ACC112 (cell line): ENCODE measurements around the gene KRT82.

ENCODE experiments used
- H2AFZ ChIP-seq: fragments of 200-600 bp; sonication (generic); one replicate; pipeline ENCODE4 v1.6.0; 2017; ENCODE audit warnings: antibody characterized with exemption, low read length; ENCODE audit not compliant: unreplicated experiment
- H3K27ac ChIP-seq: fragments of 200-600 bp; sonication (generic); 2 replicates; pipeline ENCODE4 v1.5.1; 2014; ENCODE audit warnings: low read depth, mild to moderate bottlenecking, antibody characterized with exemption, low read length, moderate library complexity
- H3K27me3 ChIP-seq: fragments of 200-600 bp; sonication (generic); 2 replicates; pipeline ENCODE4 v1.6.1; 2014; ENCODE audit warnings: mild to moderate bottlenecking, antibody characterized with exemption, low read length, moderate library complexity, mixed read lengths; ENCODE audit not compliant: insufficient read depth
- H3K36me3 ChIP-seq: fragments of 200-600 bp; sonication (generic); 2 replicates; pipeline ENCODE4 v1.6.1; 2016; ENCODE audit warnings: mild to moderate bottlenecking, antibody characterized with exemption, low read length, moderate library complexity, mixed read lengths; ENCODE audit not compliant: insufficient read depth
- H3K4me1 ChIP-seq: fragments of 200-600 bp; sonication (generic); one replicate; pipeline ENCODE4 v1.6.1; 2016; ENCODE audit warnings: low read length, mixed read lengths; ENCODE audit not compliant: insufficient read depth, unreplicated experiment, control insufficient read depth
- H3K4me3 ChIP-seq: fragments of 200-600 bp; sonication (generic); 2 replicates; pipeline ENCODE4 v1.5.1; 2014; ENCODE audit warnings: mild to moderate bottlenecking, low read depth, low read length
- H3K79me2 ChIP-seq: fragments of 200-600 bp; sonication (generic); one replicate; pipeline ENCODE4 v1.6.0; 2016; ENCODE audit warnings: low read length; ENCODE audit not compliant: control insufficient read depth, unreplicated experiment, insufficient read depth

The KRT82 gene

DNA sequence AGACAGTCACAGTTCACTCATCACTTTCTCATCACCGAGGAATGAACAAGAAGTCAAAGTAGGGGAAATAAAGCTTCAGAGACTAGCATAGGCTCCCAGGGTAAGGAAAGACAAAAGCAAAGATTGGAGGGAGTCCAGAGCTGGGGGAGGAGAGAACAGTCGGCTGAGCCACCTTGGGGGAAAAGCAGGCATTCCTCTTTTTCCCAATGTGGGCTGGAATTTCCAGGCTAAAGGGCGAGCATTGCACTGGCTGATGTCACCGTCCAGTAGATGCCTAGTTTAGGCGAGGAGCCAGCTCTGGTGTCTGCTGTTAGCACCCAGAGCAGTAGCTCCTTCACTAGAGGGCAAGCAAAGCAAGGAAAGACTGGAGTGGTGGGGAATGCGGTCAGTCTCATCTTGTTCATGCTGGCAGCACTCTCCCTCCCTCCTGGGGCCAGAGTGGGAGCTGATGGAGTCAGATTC, 36.5 kb upstream of the KRT82 start:
- Histone ChIP-seq H3K4me3 (no peak overlapping the region), H3K27me3 (no peaks in the 10 kb centered on the region), H3K4me1 (peaks cover 35% of the 10 kb centered on the region), H3K79me2 (no peaks in the 10 kb centered on the region), H3K36me3 (no peaks in the 10 kb centered on the region), H3K27ac (peak overlapping the region; percentile 89), H2AFZ (no peak overlapping the region)

DNA sequence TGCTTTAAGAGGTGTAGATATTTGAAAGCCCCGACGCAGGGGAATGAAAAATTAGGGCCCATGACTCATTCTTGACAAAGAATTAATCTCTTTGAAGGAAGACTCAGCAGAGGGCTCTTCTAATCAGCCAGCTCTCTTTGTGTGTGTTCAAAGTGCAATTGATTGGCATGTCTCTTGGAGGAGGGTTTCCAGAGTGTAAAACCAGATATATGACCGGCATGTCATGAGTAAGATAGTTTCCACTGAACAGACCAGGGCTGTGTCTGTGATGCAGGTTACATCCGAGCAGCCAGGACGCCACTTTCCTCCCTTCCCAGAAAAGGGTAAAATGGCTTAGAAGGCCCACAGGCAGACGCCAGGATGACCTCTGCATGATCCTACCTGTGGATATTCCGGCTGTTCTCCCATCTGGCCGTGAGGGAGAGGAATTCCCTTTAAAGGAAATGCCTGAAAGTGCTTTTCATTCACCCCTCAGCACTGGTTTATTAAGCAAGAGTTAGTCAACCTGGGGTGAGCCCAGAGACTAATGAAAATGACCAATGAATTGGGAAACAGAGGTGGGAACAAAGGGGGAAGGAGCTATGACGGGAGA, 35.3 kb upstream of the KRT82 start:
- Histone ChIP-seq H3K27ac (peak overlapping the region; percentile 89), H3K4me1 (peaks cover 41% of the 10 kb centered on the region), H3K4me3 (peak overlapping the region; percentile 1; the same call in 1 of the 2 replicates), H3K36me3 (no peaks in the 10 kb centered on the region), H3K27me3 (no peaks in the 10 kb centered on the region), H2AFZ (peak overlapping the region; percentile 3), H3K79me2 (no peaks in the 10 kb centered on the region)

DNA sequence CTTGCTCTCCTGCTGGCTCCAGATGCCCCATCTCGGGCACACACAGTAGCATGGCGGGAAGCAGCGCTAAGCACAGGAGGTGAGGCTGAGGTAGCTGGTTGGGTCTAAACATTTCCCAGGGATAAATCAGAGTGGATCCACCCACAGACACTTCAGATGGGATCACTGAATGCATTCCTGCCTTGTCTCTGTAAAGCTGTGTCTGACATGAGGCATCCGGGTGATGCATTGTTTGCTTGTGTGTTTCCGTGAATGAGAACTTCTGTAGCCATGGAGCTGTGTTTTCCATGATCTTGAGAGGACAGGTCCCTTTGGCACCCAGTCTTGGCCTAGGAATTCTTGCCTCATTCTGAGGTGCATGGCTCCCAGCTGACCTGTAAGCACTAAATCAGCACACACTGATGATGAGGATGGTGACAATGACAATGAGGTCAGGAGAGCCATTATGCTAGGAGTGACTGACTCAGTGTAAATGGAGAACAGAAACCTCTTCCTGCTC, 34.7 kb upstream of the KRT82 start:
- H3K4me3 ChIP-seq: no peak overlapping the region
- H3K27me3 ChIP-seq: no peaks in the 10 kb centered on the region
- peak overlapping the region; percentile 89 for H3K27ac ChIP-seq
- no peaks in the 10 kb centered on the region for H3K79me2 ChIP-seq
- H3K4me1 ChIP-seq: peaks cover 41% of the 10 kb centered on the region
- no peak overlapping the region for H2AFZ ChIP-seq
- H3K36me3 ChIP-seq: no peaks in the 10 kb centered on the region

DNA sequence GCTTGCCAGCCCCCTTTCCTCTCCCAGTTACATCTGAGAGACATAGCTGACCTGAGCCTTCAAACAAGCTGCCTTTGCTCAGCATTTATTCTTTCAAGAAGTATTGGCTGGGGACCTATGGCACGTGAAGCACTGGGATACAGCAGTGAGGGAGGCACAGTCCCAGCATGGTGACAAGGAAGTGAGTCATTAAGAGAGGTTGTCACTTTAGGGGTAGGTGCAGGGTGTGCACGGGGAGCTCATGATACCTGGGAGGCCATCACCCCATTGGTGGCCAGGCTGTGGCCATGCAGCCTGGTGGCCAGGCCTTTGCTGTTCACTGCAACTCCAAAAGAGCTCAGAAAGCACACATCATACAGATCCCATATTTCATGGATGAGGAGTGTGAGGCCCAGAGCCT, 33.7 kb upstream of the KRT82 start:
- peaks cover 47% of the 10 kb centered on the region for H3K4me1 ChIP-seq
- no peaks in the 10 kb centered on the region for H3K79me2 ChIP-seq
- H2AFZ ChIP-seq: no peak overlapping the region
- H3K27me3 ChIP-seq: no peaks in the 10 kb centered on the region
- H3K4me3 ChIP-seq: no peak overlapping the region
- H3K36me3 ChIP-seq: no peaks in the 10 kb centered on the region
- H3K27ac ChIP-seq: peak overlapping the region; percentile 89; the same call in 1 of the 2 replicates

DNA sequence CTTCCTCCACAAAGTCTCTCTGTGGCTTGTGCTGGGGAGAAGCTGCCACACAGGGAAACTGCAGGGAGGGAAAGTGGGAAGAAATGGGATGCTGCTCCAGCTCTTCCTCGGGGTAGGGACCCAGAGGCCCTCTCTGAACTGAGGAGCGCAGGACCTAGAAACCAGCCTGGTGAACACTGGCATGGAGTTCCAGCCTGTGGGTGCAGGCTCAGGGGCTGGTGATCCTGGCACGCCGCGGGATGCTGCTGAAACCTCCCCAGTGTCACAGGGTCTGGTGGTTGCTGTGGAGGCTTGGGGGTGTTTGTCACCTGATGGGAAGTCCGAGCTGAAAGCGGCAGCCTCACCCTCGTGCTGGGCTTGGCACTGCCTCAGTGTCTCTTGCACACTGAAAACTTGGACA, 33.3 kb upstream of the KRT82 start:
- H3K4me1 ChIP-seq: peaks cover 47% of the 10 kb centered on the region
- H2AFZ ChIP-seq: no peak overlapping the region
- H3K36me3 ChIP-seq: no peaks in the 10 kb centered on the region
- H3K27me3 ChIP-seq: no peaks in the 10 kb centered on the region
- no peak overlapping the region for H3K27ac ChIP-seq
- no peaks in the 10 kb centered on the region for H3K79me2 ChIP-seq
- H3K4me3 ChIP-seq: no peak overlapping the region

GRCh38 chr12:52438305-52439301, 32.5 kb upstream of the KRT82 start:
- H3K27ac ChIP-seq: no peak overlapping the region
- peaks cover 47% of the 10 kb centered on the region for H3K4me1 ChIP-seq
- no peaks in the 10 kb centered on the region for H3K27me3 ChIP-seq
- no peaks in the 10 kb centered on the region for H3K36me3 ChIP-seq
- no peak overlapping the region for H3K4me3 ChIP-seq
- no peak overlapping the region for H2AFZ ChIP-seq
- no peaks in the 10 kb centered on the region for H3K79me2 ChIP-seq

DNA sequence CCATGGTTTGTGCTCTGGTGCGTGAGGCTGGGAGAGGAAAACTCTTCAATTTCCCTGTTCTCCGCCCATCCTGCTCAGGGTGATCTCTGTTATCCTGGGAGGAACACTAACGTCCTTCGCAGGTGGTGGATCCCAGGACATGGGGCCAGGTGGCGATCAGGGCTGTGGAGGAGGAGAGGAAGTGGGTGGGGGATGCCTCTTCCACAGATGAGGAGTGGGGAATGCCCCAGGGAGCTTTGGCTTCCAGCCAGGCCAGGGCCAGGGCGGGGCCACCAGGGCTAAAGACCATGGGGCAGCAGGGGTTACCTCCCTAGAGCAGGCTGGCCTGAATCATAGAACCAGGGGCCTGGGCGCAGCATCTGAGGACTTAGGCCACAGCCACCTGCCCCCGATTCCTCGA, 31.4 kb upstream of the KRT82 start:
- Histone ChIP-seq H2AFZ (no peak overlapping the region), H3K4me1 (peaks cover 37% of the 10 kb centered on the region), H3K27ac (no peak overlapping the region), H3K4me3 (no peak overlapping the region), H3K27me3 (peaks cover 8% of the 10 kb centered on the region), H3K79me2 (no peaks in the 10 kb centered on the region), H3K36me3 (no peaks in the 10 kb centered on the region)

GRCh38 chr12:52436828-52437474, 30.8 kb upstream of the KRT82 start:
- Histone ChIP-seq H2AFZ (no peak overlapping the region), H3K36me3 (no peaks in the 10 kb centered on the region), H3K79me2 (no peaks in the 10 kb centered on the region), H3K4me3 (no peak overlapping the region), H3K27me3 (peaks cover 14% of the 10 kb centered on the region), H3K4me1 (peaks cover 31% of the 10 kb centered on the region), H3K27ac (no peak overlapping the region)

DNA sequence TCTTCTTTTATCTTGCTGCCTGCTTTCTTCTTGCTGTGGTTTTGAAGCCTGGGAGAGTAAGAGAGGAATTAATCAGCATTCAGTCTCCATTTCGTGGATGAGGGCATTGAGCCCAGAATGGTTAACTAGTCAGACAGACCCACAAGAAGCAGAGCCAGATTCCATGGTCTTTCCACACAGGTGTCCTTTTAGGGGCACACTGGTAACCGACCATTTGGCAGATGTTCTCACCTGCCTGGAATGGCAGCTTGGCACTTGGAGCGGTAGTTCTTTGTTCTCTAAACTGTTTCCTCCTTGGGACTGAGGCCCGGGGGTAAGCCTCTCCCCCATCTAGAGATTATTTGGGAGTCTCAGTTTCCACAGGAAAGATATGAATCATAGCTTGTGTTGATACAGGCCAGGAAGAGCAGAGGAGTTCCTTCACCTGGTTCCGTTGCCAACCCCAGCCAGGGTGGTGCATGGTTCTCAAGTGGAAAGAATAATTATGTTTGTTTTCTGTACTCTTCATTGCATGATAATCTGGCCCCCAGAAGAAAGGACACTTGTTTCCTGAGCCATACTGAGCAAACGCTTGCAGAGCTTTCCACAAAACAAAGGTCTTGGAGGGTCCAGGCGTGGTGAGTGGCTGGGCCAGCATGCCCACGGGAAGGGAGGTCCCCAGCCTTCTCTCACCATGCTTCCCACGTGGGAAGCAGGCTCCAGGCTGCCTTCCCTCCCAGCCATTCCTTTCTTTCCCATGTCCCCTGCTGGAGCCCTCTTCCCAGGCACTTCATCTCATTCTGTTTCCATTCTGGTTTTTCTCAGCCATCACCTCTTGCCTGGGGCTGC, 30.1 kb upstream of the KRT82 start:
- H3K27ac ChIP-seq: no peak overlapping the region
- H2AFZ ChIP-seq: no peak overlapping the region
- no peaks in the 10 kb centered on the region for H3K36me3 ChIP-seq
- no peaks in the 10 kb centered on the region for H3K79me2 ChIP-seq
- peaks cover 21% of the 10 kb centered on the region for H3K27me3 ChIP-seq
- H3K4me3 ChIP-seq: no peak overlapping the region
- H3K4me1 ChIP-seq: peaks cover 24% of the 10 kb centered on the region

DNA sequence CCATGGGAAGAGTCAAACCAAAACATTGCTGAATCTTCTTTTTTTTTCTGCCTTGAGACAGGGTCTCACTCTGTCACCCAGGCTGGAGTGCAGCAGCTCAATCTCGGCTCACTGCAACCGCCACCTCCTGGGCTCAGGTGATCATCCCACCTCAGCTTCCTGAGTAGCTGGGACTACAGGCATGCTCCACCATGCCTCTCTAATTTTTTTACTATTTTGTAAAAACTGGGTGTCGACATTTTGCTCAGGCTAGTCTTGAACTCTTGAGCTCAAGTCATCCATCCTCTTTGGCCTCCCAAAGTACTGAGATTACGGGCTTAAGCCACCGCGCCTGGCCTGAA, 29.5 kb upstream of the KRT82 start:
- no peak overlapping the region for H3K4me3 ChIP-seq
- no peak overlapping the region for H3K27ac ChIP-seq
- H3K27me3 ChIP-seq: peaks cover 25% of the 10 kb centered on the region
- H3K4me1 ChIP-seq: peaks cover 18% of the 10 kb centered on the region
- no peaks in the 10 kb centered on the region for H3K36me3 ChIP-seq
- no peaks in the 10 kb centered on the region for H3K79me2 ChIP-seq
- H2AFZ ChIP-seq: no peak overlapping the region
